ENCODE data around the gene PLA2G4F.
"Not testable (repeated sequence)": the region's sequence is repeated elsewhere in the genome, so short reads cannot be mapped to it uniquely, and the experiment has no call there.

Gene PLA2G4F

DNA sequence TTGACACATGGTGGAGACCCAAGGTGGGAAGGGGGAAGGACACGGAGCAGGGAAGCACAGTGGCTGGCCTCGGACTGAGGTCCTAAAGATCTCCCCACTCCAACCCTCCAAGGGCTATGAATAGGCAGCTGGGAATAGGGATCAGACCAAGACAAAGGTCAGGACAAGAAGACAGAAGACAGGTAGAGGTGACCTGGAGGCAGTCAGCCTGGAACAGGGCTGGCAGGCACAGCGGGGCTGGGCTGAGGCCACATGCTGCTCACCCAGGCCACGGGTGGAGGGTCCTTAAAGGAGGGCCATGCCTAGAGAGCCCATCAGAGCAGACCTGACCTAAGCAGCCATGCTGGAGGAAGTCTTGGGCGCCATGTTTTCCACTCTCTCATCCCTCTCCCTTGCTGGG is 59.4 kb downstream of the PLA2G4F start:
- no peak for DNase-seq (ENCODE audit: low spot score)

DNA sequence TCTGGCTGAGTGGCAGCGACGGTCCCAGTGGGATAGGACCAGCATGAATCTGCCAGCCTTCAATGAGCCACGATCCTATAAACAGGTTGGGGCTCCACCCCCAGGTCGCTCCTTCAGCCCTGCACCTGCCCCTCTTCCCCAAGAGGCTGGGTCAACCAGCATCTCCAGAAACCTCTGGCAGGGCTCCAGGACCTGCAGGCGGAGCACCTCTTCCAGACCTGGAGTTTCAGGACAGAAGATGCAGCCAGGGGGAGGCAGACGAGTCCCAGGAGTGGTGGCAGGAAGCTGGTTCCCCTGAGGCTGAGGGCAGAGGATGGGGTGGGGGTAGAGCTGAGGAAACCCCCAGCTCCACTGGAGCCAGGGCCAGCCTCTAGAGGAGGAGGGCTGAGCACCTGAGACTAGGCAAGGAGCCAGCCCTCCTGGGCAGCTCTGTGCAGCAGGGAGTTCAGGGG is 61.9 kb downstream of the PLA2G4F start, which contains the start of gene PLA2G4D:
Gene PLA2G4D, minus strand, starts transcription at position 51 of the 452 bp plus-strand sequence. CDS start 103 bp downstream, outside the sequence.
- DNase-seq (ENCODE audit: low spot score) = no peak

DNA sequence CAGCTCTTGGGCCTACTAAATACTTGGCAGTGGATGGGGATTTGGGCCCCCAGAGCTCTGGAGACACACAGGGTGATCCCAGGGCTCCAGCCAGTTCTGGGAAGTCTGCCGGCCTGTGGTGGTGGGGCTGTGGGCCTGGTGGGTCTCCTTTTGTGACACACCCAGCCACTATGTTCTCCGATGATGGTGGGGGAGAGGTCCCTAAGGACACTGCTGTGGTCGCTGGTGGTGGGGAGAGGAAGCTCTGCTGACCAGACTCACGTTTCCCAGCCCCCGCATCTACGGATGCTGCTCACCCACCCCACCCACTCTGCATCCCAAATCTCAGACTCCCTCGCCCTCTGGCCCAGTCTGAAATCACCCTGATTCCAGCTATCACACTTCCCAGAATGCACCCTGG is 62.5 kb downstream of the PLA2G4F start:
- DNase-seq (ENCODE audit: low spot score) = no peak

DNA sequence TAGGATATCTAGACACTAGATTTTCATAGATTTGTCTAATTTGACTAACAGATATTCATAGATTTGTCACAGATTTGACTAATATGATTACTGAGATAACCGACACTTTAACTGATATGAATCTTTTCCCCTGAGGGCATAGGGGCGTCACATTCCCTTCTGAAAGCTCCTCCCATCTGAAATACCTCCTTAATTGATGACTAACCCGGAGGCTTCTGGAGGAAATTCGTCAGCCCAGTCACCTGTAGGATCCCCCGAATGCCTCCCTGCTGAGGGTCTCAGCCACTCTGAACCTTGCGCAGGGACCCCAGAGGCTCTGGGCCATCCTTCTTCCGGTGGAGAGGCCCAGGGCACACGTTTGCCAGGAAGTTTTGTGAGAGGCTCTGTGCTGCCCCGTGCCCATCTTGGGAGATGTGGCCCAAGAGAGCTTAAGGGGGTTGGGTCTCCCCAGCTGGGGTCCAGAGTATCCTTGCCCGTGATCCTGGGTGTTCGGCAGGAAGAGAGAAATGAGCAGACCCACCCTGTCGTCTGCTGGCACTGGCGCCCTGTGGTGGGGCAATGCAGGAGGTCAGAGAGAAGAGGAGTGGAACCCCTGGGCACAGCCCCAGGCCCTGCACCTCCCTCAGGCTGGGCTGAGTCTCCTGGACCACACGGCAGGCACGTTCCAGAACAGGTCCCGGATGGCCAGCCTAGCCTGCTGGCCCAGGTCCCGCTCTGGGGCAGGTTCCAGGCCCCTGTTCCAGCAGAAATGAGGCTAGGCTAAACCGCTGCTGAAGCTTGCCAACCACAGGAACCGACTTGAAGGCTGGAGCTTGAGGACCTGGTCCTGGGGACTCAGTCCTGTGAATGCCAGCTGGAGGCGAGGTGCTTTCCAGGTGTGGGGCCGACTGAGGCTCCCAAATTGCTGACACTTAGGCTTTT is 63.8 kb downstream of the PLA2G4F start:
- DNase-seq (ENCODE audit: low spot score) = no peak

DNA sequence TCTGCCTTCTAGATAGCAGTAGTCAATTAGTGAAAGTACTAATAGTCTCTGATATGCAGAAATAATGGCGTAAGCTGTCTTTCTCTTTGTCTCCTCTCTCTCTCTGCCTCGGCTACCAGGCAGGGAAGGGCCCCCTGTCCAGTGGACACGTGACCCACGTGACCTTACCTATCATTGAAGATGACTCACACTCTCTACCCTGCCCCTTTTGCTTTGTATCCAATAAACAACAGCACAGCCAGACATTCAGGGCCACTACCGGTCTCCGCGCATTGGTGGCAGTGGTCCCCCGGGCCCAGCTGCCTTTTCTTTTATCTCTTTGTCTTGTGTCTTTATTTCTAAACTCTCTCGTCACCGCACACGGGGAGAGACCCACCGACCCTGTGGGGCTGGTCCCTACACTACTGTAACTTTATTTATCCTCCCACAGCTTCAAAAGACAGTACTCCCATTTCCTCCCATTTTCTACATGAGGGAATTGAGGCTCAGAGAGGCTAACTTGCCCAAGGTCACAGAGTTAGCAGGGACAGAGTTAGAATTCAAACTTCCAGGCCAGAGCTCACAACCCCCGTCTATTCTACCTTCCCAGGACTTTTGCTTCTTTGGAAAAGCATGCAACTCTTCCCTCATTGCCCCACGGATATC is 64.6 kb downstream of the PLA2G4F start:
- DNase-seq (ENCODE audit: low spot score) = not testable (repeated sequence)

DNA sequence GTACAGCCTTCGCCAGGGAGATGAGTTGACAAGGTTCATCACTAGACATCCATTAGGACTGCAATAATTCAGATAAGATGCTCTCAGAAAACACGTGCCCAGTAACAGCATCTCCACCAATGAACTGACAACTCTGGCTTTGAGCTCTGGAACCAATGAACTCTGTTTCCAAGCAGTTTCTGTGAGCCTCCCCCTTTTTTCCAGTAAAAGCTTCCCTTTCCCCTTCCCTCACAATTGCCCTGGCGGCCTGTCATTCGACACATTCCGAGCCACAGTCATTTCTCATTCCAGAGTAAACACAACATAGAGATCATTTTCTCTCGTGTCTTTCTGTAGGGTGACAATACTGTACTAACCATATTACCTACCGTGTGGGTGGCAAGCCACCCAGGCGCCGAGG is 65.7 kb downstream of the PLA2G4F start:
- no peak for DNase-seq (ENCODE audit: low spot score)

DNA sequence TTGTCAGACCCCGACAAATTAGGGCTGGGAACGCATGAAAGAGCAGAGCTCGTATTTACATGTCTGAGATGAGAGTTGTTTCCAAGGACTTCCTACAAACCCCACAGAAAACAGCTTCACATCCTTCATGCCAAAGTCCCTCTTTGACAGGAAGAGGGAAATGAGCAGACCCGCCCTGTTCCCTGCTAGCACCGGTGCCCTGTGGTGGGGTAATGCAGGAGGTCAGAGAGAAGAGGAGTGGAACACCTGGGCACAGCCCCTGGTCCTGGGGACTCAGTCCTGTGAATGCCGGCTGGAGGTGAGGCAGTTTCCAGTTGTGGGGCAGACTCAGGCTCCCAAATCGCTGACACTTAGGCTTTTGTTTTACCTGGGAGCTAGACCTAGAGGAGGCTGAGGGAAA is 66.1 kb downstream of the PLA2G4F start:
- DNase-seq (ENCODE audit: low spot score) = no peak

DNA sequence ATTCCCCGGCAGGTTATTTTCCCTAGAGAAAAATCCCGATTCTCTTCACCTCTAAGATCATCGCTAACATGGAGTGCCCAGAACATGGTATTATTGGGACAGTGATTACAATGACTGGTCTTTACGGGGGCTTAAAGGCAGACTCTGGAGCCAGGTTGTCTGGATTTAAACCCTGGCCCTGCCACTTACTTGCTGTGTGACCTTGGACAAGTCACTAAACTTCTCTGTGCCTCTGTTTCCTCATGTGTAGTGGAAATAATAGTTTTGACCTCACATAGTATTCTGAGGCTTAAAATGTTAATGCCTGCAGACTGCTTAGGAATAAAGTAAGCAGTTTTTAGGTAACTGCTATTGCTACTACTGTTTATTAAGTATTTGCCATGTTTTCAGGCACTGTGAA is 66.5 kb downstream of the PLA2G4F start:
- DNase-seq (ENCODE audit: low spot score) = no peak

Data from ecto neural progenitor cell (in vitro differentiated cells).